Measurements from ENCODE around the gene SLFN5.

GRCh38 chr17:35213412-35213940 lies 29.4 kb upstream of the SLFN5 start:
- TF ChIP-seq POLR2A (IDR thresholded peaks at IDR 0.05) (no peak), CTCF (IDR thresholded peaks at IDR 0.05) (no peak), POLR2AphosphoS5 (IDR thresholded peaks at IDR 0.05) (no peak)
